Panc1 (cell line): Measurements from ENCODE around the gene WWOX.

Experiments
- CTCF ChIP-seq: fragments of 450-650 bp; IDR thresholded peaks from 2 replicates; pipeline ENCODE4 v1.5.1; 2017; ENCODE audit warnings: mild to moderate bottlenecking
- POLR2AphosphoS5 ChIP-seq: IDR thresholded peaks from 2 replicates; pipeline ENCODE4 v1.6.1; 2012; ENCODE audit warnings: mild to moderate bottlenecking, low read depth, low read length, moderate library complexity
- SIN3A ChIP-seq: IDR thresholded peaks from 2 replicates; pipeline ENCODE4 v1.6.1; 2012; ENCODE audit warnings: low read depth, mild to moderate bottlenecking, low read length, moderate library complexity, borderline replicate concordance; ENCODE audit not compliant: insufficient read depth
- TF ChIP-seq, protein P1 (sequence below), 2 experiments: IDR thresholded peaks; 2 replicates each; pipeline ENCODE4 v1.6.1; 2011 to 2012; ENCODE audit warnings: low read depth in 2 of 2, control low read depth in 1 of 2, low read length in 1 of 2, mild to moderate bottlenecking in 1 of 2, moderate library complexity in 1 of 2; ENCODE audit not compliant: insufficient read depth in 1 of 2

GRCh38 chr16:78528265-78528664 is 428.8 kb downstream of the WWOX start:
- no peak for TF ChIP-seq CTCF
- no peak for TF ChIP-seq SIN3A
- TF ChIP-seq, protein P1, sequence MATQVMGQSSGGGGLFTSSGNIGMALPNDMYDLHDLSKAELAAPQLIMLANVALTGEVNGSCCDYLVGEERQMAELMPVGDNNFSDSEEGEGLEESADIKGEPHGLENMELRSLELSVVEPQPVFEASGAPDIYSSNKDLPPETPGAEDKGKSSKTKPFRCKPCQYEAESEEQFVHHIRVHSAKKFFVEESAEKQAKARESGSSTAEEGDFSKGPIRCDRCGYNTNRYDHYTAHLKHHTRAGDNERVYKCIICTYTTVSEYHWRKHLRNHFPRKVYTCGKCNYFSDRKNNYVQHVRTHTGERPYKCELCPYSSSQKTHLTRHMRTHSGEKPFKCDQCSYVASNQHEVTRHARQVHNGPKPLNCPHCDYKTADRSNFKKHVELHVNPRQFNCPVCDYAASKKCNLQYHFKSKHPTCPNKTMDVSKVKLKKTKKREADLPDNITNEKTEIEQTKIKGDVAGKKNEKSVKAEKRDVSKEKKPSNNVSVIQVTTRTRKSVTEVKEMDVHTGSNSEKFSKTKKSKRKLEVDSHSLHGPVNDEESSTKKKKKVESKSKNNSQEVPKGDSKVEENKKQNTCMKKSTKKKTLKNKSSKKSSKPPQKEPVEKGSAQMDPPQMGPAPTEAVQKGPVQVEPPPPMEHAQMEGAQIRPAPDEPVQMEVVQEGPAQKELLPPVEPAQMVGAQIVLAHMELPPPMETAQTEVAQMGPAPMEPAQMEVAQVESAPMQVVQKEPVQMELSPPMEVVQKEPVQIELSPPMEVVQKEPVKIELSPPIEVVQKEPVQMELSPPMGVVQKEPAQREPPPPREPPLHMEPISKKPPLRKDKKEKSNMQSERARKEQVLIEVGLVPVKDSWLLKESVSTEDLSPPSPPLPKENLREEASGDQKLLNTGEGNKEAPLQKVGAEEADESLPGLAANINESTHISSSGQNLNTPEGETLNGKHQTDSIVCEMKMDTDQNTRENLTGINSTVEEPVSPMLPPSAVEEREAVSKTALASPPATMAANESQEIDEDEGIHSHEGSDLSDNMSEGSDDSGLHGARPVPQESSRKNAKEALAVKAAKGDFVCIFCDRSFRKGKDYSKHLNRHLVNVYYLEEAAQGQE (IDR thresholded peaks at IDR 0.05; ENCODE audit: insufficient read depth in 1 of 2, low read depth in 2 of 2, low read length in 1 of 2): no peak
- no peak for TF ChIP-seq POLR2AphosphoS5
